ENCODE data around the gene LRRC37B.

- TF ChIP-seq EZH2 (IDR thresholded peaks at IDR 0.05; ENCODE audit: borderline replicate concordance, insufficient read depth, low read depth, low read length, poor library complexity, severe bottlenecking) (no peak), CTCF (IDR thresholded peaks at IDR 0.05) (no peak)
Measured at GRCh38 chr17:32021615-32021955, 14.4 kb downstream of the LRRC37B start.

Measured in B cell (primary cell).